DMS153 (cell line): Measurements from ENCODE around the gene TNPO3.
"Not testable (repeated sequence)": the region's sequence is repeated elsewhere in the genome, so short reads cannot be mapped to it uniquely, and the experiment has no call there.

Source experiments
- DNase-seq: peaks from one replicate; lab custom pipeline; 2025; lab: John Stamatoyannopoulos, UW

Gene TNPO3

DNA sequence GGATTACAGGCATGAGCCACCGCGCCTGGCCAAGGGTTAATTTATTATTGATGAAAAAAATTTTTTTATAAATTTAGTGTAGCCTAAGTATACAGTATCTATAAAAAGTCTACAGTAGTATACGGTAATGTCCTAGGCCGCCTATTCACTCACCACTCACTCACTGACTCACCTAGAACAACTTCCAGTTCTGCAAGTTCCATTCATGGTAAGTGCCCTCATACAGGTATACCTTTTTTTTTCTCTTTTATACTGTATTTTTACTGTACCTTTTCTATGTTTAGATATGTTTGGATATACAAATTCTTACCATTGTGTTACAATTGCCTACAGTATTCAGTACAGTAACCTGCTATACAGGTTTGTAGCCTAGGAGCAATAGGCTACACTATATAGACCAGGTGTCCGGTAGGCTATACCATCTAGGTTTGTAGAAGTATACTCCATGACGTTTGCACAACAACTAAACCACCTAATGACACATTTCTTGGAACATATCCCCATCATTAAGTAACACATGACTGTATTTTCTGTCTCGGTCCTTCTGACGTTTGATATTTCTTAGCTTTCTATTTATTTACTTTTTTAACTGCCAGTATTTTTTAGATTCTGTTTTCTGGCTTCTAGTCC, 93.8 kb downstream of the TNPO3 start:
- DNase-seq, result no peak

DNA sequence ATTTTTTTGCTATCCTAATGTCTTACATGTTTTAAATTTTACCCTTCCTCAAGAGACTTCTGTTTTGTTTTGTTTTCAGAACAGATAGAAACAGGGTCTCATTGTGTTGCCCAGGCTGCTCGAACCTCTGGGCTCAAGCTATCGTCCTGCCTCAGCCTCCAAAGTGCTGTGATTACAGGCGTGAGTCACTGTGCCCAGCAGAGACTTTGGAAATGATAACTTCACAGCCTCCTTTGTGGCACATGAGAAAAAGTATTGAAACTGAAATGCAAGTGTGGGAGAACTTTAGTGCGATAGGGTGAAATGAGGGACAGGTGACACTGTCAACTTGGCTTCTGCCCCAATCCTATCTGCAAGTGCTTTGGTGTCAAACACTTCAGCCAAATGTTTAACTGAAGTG, 95.6 kb downstream of the TNPO3 start:
- no peak for DNase-seq

DNA sequence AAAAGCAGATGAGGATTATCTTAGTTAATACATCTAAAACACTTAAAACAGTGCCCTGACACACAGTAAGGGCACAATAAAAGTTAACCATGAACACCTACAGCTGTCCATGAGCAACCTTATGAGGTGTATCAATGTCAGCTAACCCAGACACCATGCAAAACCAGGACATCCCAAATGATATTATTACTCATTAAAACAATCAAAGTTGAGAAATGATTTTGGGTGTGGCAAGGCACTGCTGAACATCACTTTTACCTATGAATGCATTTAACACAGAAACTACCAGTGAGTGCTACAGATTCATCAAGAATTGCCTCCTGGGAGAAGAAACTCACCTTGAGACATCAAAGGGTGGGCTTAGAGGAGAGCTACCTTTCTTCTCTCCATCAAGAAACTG, 98.9 kb downstream of the TNPO3 start:
- DNase-seq, result no peak

DNA sequence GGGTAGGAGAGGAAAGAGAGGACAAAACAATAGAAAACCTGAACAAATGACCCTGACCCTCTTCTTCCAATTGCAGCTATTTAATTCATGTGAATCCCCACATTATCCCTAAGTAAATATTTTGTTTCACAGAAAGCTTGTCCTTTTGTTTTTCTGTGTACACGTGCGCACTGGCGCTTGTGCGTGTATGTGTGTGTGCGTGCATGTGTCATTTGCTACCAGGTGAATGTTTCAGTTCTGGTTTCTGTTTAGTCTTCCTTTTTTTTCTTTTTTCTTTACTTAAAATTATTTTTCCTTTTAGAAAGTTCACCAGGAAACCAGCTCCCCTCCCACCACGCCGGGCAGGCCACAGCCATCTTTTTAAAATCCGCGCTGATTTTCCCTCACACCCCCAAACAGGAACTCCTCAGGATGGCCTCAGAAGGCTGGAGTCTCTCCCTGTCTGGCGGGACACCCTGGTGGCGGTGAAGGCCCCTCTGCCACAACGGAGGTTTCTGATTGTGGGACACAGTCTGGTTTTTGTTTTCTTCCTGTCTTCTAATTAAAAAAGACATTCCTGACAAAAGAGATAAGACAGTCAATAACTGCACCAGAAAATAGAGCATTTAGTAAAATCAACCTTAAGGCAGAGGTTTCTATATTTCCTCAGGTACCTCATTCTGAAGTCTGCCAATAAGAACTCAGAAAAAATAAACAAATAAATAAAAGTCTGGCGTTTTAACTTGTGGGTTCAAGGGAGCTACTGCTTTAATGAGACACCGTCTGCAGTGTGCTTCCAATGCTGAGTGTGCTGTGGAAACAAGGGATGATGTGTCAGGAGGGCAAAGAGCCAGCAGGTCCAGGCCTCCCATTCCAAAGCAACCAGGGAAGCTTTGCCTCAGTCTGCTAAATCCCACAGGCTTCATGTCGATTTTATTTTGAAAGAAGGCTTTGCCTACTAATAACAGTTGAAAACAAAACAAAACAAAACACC, 99.8 kb downstream of the TNPO3 start:
- DNase-seq, result peak; percentile 5

DNA sequence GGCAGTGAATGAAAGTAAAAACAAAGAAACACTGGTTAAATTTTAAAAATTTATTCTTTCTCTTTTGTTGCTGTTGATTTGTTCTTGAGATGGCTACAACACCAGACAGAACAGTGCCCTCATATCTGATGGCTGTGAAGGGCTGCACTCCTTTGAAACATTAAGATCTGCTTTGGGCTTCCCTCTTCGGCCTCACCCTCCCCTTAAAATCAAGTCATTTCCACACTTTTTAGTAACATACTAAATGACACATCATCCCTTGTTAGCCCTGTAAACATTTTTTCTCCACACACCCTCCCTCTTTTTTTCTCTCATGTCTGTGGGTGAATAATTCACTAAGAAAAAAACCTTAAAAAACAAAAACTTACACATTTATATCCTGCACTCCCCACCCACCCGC, 100.8 kb downstream of the TNPO3 start:
- no peak for DNase-seq

DNA sequence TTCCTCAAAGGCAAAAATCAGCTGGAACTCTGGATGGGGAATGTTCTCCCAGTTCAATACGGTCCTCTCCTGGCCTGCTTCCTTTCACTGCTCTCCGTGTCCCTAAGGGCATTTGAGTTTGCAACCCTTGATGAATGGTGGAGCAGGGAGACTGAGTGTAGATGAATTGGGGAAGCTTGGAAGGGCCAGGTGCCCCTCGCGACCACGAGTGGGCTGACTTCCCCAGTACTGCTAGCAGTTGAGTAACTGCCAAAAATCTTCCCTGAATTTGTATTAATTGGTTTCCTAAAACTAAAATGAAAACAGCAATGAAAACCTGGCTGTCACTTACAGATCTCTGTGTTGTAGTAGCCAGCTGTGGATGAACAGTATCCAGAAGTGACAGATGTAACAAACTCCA, 103.6 kb downstream of the TNPO3 start:
- no peak for DNase-seq

DNA sequence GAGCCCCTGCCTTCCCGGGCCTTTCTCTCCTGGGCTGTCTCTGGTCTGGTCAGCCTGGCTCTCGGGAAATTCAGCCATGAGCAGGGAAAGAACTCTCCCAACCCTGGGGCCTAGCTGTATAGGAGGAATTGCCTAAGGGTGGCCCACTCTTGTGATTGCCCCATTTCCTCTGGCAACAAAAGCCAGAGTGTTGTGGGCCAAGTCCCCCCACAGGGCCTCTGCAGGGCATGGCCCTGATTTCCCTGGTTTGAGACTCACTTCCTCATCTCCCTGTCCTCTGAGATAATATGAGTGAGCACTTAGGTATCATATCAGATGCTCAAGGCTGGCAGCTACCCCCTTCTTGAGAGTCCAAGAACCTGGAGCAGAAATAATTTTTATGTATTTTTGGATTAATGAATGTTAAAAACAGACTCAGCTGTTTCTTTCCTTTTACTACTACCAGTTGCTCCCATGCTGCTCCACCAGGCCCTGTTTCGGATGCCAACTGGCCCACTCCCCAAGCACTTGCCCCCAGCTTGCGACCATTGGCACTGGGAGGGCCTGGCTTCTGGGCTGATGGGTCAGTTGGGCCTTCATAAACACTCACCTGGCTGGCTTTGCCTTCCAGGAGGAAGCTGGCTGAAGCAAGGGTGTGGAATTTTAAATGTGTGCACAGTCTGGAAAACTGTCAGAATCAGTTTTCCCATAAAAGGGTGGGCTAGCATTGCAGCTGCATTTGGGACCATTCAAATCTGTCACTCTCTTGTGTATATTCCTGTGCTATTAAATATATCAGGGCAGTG, 105.7 kb downstream of the TNPO3 start:
- DNase-seq, result no peak

DNA sequence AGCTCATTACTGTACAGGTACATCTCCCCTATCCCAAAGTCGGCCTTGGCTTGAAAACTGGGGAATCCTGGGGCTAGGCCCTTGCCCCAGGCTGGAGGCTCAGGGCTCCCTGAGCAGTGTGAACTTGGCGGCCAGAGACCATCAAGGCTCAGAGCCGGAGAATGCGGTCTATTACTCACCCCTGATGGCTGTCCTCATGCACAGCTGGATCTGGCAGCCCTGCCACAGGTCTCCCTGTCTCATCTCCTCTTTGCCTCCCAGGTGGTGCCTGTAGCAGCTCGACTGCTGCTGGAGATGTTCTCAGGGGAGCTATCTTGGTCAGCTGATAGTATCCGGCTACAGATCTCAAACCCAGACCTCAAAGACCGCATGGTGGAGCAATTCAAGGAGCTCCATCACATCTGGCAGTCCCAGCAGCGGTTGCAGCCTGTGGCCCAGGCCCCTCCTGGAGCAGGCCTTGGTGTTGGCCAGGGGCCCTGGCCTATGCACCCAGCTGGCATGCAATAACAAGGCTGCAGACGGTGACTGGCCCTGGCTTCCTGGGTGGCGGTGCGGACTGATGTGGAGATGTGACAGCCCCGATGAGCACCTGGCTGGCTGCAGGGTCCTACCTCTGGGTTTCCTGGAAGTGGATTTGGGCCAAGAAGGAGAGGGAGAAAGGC, 106.5 kb downstream of the TNPO3 start:
- no peak for DNase-seq

DNA sequence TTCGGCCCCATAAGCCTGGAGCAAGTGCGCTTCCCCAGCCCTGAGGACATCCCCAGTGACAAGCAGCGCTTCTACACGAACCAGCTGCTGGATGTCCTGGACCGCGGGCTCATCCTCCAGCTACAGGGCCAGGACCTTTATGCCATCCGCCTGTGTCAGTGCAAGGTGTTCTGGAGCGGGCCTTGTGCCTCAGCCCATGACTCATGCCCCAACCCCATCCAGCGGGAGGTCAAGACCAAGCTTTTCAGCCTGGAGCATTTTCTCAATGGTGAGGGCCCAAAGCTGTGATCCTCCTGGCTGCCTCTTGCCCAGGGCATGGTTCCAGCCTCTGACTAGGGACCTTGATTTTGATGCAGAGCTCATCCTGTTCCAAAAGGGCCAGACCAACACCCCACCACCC, 107.1 kb downstream of the TNPO3 start:
- no peak for DNase-seq

DNA sequence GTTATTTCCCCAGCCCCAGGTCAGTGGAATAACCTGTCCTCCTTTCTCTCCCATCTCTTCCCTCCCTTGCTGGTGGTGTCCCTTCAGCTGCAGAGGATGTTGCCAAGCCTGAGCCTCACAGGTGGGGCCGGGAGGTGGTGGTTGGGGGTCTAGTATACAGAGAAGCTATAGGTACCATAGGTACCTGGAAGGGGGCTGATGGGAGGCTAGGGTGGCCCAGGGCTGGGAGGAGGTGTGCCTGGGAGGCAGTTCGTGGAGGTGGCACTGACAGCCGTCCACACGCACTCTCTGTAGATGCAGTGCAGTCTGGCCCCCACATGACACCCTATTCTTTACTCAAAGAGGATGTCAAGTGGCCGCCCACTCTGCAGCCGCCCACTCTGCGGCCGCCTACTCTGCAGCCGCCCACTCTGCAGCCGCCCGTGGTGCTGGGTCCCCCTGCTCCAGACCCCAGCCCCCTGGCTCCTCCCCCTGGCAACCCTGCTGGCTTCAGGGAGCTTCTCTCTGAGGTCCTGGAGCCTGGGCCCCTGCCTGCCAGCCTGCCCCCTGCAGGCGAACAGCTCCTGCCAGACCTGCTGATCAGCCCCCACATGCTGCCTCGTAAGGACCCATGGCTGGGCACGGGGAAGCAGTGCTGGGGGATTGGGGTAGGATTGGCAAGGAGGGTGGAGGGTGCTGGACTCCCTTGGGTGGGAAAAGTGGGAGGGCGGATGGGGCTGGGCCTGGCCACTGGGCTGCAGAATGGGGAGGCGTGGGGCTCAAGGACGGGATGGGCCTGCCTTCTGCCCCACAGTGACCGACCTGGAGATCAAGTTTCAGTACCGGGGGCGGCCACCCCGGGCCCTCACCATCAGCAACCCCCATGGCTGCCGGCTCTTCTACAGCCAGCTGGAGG, 107.7 kb downstream of the TNPO3 start:
- no peak for DNase-seq

DNA sequence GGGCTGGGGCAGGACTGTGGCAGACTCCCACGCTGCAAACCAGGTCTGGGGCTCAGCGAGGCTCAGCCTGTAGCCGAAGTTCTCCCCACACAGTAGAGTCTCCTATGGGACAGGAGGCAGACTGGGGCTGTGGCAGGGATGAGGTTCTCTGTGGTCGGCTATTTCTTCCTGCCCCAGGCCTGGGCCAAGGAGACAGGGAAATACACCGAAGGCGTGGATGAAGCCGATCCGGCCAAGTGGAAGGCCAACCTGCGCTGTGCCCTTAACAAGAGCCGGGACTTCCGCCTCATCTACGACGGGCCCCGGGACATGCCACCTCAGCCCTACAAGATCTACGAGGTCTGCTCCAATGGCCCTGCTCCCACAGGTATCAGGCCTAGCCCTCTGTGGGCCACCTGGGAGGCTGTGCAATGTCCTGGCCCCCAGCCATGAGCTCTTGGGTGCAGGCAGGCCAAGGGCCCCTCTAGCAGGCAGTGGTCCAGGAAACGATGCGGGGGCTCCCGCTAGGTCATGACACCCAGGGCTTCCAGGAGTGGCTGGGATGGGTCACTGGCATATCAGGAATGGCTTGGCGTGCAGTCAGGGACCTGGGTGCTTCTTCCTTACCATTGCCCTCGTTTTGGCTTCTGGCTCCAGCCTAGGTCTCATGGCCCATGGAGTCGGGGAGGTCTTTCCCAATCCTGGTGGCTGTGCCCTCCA, 109.1 kb downstream of the TNPO3 start:
- no peak for DNase-seq

DNA sequence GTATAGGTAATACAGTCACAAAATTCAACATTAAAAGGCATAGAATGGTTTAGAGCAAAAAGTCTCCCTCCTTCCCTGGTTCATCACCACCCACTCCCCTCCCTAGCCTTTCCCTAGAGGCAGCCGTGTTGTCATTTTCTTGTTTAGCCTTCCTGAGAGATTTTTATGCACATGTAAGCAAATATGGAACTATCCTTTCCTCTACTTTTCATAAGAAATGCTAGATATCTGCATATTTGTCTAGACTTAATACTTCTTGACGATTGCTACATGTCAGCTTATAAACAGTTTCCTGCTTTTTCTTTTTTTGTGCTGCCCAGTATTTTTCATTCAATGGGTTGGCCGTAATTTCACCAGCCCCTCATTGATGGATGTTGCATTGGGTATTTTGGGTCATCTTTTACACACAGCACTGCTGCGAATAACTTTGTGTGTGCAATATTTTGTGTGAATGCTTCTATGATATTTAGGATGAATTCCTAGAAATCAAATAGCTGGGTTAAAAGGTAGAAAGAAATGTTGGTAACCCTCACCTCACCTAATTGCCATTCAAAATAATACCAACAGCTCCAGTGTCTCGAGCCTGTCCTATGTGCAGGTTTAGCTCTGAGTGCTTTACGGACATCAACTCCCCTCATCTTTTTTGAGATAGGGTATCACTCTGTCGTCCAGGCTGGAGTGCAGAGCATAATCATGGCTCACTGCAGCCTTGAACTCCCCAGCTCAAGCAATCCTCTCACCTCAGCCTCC, 110.2 kb downstream of the TNPO3 start:
- no peak for DNase-seq

DNA sequence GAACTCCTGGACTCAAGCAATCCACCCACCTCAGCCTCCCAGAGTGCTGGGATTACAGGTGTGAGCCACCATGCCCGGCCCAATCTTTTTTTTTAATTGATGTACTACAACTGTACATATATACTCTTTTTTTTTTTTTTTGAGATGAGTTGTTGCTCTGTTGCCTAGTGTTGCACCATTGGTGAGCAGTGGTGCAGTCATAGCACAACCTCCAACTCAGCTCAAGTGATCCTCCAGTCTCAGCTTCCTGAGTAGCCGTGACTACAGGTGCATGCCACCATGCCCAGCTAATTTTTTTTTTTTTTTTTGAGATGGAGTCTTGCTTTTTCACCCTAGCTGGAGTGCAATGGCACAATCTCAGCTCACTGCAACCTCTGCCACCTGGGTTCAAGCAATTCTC, 111.7 kb downstream of the TNPO3 start:
- not testable (repeated sequence) for DNase-seq

DNA sequence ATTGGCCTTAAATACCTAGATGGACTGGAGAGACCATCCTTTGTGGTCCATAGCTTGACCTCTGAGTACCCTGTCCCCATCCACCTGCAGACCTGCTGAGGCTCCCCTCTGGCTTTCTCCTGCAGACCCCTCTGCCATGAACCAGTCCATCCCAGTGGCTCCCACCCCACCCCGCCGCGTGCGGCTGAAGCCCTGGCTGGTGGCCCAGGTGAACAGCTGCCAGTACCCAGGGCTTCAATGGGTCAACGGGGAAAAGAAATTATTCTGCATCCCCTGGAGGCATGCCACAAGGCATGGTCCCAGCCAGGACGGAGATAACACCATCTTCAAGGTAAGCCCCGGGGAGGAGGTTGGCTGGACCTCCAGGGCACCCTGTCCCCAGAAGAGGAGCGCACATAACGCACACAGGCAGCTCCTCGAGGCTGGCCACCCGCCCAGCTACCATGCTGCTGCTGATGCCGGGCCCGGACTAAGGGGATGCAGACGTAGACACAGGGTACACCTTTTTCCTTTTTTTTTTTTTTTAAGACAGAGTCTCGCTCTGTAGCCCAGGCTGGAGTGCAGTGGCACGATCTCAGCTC, 112.9 kb downstream of the TNPO3 start:
- no peak for DNase-seq

DNA sequence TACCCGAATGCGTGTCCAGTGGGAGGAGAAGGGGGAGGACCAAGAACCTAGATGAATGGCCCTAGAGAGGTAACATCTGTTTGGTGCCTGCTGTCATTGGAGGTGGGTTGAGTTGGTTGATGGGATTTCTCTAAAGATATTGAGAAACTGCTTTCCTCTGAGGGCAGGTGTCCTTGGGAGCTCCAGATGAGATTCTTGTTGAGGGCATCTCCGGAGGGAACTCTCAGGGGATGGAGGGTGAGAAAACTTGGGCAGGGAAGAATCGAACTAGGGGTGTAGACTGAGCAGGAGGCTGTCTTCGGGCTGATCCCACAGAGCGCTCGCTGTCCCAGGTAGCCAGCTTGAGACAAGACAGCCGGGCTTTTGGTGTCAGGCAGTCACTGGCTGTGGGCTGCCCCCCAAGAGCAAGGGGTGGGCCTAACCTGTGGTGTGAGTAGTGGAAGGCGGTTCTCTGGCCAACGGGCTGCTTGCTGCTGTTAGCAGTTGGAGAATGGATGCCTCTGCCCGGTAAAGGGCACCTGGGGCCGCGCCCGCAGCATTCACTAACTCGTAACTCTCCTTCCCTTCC, 113.5 kb downstream of the TNPO3 start:
- no peak for DNase-seq

DNA sequence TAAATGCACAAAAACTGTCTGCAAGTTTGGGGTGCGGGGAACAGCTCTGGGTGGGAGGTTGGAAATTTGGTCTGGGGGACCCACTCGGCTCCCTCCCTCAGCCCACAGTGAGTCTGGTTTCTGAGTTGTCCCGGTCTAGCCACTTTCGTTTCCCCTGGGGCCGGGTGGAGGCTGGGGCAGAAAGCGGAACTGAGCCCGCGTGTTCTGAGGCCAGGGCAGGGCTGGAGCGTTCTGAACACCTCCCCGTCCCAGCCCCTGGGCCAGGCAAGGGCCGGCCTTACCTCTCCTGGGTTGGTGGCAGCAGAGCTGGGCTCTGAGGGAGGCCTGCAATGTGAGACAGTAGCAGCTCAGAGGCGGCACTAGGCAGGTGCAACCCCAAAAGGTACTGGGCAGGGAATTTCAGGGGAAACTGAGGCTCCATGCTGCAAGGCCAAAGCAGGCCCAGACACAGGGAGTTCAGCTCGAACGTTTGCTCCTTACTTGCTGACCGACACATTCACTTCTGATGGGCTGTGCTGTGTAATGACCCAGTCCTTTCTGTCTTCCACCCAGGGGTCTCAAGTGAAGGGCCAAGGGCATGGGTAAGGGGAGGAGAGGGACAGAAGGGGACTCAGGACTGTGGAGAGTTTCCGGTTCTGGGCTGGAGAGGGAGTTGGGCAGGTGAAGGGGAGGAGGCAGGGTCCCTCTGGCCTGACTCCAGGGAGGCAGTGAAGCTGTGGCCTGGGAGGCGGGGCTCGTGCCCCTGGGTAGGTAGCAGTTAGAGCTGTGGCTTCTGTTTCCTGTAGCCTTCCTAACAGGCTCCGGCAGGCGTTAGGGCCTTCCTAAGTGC, 114.2 kb downstream of the TNPO3 start:
- DNase-seq, result no peak

DNA sequence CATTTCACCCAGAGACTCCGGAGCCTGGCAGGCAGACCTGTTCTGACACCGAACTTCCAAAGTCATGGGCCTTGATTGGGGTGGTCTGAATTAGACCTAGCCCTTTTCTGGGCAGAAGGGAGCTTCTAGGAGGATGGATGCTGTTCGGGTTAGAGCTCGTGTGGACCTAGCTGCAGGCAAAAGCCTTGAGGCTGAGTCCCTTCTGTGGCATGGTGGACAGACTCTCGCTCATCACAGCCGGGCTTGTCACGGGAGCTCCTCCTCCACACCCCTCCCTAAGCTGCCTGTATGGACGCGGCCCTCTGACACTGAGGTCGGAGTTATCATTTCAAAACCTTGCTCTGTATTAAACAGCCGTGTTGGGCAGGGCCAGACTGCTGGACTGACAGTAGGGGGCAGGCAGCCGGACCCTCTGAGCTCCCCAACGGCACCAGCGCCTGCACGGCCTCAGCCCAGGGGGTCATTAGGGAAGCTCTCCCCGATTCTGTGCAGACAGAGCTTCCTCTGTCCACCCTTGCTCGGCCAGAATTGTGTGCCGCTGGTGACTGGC, 115.0 kb downstream of the TNPO3 start:
- DNase-seq, result no peak
